Measurements from ENCODE around the gene ANGPTL8. TPM values are rescaled to one million over a fixed set of nuclear protein-coding genes. Genes with fewer than 3 reads are reported as not detected.

ANGPTL8 gene
- total RNA-seq, 1 donor from 2014 or later: 0.25 TPM

DNA sequence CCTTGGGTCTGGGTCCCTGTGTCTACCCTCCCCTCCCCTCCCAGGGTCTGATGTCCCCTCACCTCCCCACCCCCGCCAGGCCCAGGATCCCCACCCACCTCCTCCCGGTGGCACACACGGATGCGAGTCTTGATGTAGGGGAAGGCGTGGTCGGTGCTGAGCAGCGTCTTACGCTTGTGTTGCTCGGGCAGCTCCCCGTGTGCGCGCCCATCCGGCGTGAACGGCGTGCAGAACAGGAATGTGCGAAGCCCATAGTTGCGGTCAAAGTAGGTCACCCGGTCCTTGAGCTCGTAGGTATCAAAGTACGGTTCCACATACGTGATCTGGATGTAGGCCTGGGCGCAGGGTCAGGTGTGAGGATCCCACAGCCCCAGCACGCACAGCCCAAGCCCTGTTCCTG is 37.6 kb upstream of the ANGPTL8 start:
- no peak for DNase-seq (ENCODE audit: low spot score in 2 of 2, unreplicated experiment in 2 of 2)
- peaks cover 6% of the 10 kb centered on the region for H3K4me1 Mint-ChIP-seq
- H3K27me3 Mint-ChIP-seq (ENCODE audit: low read depth): no peaks in the 10 kb centered on the region
- no peaks in the 10 kb centered on the region for H3K9me3 Mint-ChIP-seq
- H3K27ac Mint-ChIP-seq: no peak overlapping the region
- H3K4me3 Mint-ChIP-seq: no peak overlapping the region
- TF ChIP-seq, protein P1, sequence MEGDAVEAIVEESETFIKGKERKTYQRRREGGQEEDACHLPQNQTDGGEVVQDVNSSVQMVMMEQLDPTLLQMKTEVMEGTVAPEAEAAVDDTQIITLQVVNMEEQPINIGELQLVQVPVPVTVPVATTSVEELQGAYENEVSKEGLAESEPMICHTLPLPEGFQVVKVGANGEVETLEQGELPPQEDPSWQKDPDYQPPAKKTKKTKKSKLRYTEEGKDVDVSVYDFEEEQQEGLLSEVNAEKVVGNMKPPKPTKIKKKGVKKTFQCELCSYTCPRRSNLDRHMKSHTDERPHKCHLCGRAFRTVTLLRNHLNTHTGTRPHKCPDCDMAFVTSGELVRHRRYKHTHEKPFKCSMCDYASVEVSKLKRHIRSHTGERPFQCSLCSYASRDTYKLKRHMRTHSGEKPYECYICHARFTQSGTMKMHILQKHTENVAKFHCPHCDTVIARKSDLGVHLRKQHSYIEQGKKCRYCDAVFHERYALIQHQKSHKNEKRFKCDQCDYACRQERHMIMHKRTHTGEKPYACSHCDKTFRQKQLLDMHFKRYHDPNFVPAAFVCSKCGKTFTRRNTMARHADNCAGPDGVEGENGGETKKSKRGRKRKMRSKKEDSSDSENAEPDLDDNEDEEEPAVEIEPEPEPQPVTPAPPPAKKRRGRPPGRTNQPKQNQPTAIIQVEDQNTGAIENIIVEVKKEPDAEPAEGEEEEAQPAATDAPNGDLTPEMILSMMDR (IDR thresholded peaks at IDR 0.05; ENCODE audit: unreplicated experiment): no peak
- H3K36me3 Mint-ChIP-seq: peaks cover 8% of the 10 kb centered on the region

DNA sequence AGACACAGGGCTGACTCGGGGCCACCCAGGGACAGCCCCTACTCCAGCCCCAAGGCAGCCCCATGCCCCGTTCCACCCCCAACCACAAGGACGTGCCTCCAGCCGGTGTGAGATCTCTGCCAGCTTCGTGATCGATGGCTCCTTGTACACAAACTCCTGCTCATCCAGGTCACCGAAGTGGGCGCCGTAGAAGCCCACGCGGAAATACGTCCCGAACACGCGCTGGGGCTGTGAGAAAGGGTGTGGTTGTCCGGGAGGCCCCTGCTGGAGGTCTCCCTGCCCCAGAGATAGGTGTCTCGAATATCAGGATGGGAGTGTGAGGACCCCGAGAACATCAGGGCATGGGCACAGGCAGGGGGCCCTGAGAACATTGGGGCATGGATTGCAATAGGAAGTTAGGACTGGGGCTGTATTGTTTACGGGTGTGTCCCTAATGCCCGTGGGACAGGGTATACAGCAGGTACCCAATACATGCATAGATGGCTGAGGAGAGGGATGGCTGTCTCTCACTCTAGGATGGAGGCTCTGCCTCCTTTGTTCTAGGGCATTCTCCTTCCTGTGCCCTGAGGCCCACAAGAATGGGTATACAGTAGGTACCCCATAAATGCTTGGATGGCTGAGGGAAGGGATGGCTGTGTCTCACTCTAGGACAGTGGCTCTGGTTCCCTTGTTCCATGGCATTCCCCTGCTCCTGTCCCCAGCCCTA is 36.8 kb upstream of the ANGPTL8 start:
- H3K27ac Mint-ChIP-seq: no peak overlapping the region
- H3K4me1 Mint-ChIP-seq: peaks cover 6% of the 10 kb centered on the region
- no peaks in the 10 kb centered on the region for H3K27me3 Mint-ChIP-seq (ENCODE audit: low read depth)
- H3K4me3 Mint-ChIP-seq: no peak overlapping the region
- DNase-seq (ENCODE audit: low spot score in 2 of 2, unreplicated experiment in 2 of 2): no peak
- TF ChIP-seq, protein P1 (IDR thresholded peaks at IDR 0.05; ENCODE audit: unreplicated experiment): no peak
- H3K36me3 Mint-ChIP-seq: peaks cover 8% of the 10 kb centered on the region
- H3K9me3 Mint-ChIP-seq: no peaks in the 10 kb centered on the region

DNA sequence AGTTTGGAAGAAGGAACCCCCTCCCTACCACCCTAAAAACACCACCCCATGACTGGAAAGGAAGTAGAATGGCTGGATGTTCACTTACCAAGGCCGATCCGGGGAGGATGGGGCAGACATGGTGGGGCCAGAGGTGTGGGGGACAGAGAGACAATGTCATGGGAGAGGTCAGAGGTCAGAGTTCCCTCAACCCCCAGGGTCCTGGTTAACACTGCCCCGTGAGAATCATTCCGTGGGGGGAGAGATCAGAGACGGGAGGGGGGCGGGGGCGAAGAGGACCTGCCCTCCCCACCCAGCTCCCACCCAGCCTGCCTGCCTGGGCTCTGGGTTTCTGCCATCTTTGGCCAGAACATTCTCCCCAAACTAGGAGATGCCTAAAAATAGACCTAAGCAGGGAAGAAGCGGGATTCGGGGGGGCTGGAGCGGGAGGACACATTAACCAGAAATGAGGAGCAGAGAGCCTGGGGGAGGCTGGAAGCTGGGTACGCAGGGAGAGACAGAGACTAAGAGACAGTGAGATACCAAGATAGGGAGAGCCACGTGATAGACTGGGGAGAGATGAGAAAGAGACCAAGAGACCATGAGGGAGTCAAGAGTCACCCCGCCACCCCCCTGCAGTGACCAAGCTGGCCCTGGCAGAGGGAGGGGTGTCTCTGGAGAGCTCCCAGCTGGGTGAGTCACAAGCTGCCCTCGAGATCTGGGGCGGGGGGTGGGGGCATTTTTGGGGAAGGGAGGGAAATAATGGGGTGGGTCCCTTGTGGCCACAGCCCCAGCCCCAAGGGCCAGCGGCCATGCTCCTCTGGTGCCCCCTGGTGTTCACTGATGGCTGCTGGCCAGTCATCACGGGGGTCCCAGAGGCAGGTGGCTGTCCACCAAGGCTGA is 36.0 kb upstream of the ANGPTL8 start:
- Mint-ChIP-seq H3K9me3 (no peaks in the 10 kb centered on the region), H3K4me3 (no peak overlapping the region), H3K36me3 (peaks cover 8% of the 10 kb centered on the region), H3K4me1 (peaks cover 6% of the 10 kb centered on the region), H3K27me3 (ENCODE audit: low read depth) (no peaks in the 10 kb centered on the region), H3K27ac (peak overlapping the region; percentile 16)
- TF ChIP-seq, protein P1 (IDR thresholded peaks at IDR 0.05; ENCODE audit: unreplicated experiment): peak; percentile 66
- peak; percentile 53 to 77 for DNase-seq (ENCODE audit: low spot score in 2 of 2, unreplicated experiment in 2 of 2)

DNA sequence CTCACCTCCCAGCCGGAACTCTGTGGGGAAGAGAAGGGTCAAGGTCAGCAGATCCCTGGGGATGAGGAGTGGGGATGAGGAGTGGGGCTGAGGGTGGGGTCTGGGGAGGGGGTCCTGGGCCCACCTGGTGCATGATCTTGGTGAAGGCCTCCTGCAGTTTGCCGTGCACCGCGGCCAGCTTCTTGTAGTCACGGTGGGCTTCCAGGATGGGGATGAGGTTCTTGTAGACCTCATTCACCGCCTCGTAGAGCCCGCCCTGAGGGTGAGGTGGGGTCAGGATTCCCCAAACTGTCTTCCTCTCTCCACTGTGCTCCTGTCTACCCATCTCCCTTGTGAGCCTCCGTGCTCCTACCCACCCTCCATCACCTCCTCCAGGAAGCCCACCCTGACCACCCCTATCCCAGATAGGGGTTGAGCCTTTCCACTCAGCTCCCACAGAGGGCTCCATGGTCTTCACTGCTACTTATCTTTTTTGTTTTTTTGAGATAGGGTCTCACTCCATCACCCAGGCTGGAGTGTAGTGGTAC is 35.3 kb upstream of the ANGPTL8 start:
- Mint-ChIP-seq H3K4me3 (no peak overlapping the region), H3K4me1 (peaks cover 6% of the 10 kb centered on the region), H3K27me3 (ENCODE audit: low read depth) (no peaks in the 10 kb centered on the region), H3K27ac (peak overlapping the region; percentile 16), H3K36me3 (peaks cover 10% of the 10 kb centered on the region), H3K9me3 (no peaks in the 10 kb centered on the region)
- no peak for DNase-seq (ENCODE audit: low spot score in 2 of 2, unreplicated experiment in 2 of 2)
- TF ChIP-seq, protein P1 (IDR thresholded peaks at IDR 0.05; ENCODE audit: unreplicated experiment): no peak

DNA sequence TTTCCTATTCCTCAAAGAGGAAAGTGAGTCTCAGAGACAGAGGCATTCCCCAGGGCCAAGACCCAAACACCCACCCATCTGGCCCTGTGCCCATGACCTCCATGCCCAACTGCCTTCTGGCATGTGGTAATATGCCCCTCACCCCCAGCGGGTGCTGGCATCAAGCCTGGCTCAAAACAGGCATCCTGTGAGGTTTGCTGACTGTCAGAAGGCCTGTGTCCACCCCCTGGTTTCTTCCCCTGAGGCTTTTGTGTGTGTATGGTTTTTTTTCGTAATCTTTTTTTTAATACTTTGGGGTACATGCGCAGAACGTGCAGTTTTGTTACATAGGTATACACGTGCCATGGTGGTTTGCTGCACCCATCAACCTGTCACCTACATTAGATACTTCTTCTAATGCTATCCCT is 34.5 kb upstream of the ANGPTL8 start:
- Mint-ChIP-seq H3K4me1 (peaks cover 6% of the 10 kb centered on the region), H3K27ac (no peak overlapping the region), H3K27me3 (ENCODE audit: low read depth) (no peaks in the 10 kb centered on the region), H3K9me3 (no peaks in the 10 kb centered on the region), H3K4me3 (no peak overlapping the region), H3K36me3 (peaks cover 10% of the 10 kb centered on the region)
- TF ChIP-seq, protein P1 (IDR thresholded peaks at IDR 0.05; ENCODE audit: unreplicated experiment): no peak
- no peak for DNase-seq (ENCODE audit: low spot score in 2 of 2, unreplicated experiment in 2 of 2)

Data from mesothelial cell of epicardium (in vitro differentiated cells).